ENCODE data around the gene RNLS. TPM values are rescaled to one million over a fixed set of nuclear protein-coding genes. Genes with fewer than 3 reads are reported as not detected.

The RNLS gene
- total RNA-seq: 2.4 TPM

DNA sequence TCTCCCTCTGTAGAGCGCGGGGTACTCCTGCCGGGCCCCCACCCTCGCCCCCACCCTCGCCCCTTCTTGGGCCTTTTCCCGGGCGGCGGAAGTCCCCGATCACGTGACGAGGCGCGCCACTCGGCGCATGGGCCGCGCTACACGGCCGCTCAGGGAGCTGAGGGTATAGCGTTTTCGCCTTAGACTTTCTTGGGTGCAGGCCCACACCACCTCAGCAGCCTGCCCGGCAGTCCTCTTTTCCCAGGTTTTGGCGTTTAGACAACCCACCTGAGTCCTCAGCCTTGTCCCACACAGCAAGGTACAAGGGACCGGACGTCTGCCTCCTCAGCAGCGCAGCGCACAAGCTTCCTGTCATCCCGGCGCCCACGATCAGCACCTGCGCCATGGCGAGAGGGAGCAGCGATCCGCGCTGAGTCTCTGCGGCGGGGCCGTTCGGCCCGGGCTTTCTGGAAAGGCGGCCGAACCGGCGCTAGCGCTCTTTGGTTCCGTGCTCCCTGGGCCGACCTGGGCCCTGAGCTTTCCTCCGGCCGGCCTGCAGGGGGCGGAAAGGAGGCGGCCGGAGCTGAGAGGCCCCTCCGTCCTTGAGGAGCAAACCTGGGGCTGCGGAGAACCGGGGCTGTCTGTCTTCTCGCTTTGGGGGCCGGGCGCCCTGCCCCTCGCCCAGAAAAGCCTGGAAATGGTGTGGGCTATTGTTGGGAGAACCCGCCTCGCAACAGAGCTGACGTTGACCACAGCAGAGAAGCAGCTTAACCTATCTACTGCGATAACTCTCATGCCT, at the start of gene RNLS:
Gene RNLS, minus strand, starts transcription at position 513 of the 778 bp plus-strand sequence.
- Histone ChIP-seq H3K4me3 (ENCODE audit: low read length) (peak within 1 kb of the TSS; percentile 68), H3K9me3 (ENCODE audit: low read depth, low read length) (no peaks in the 10 kb centered on the region), H3K27me3 (ENCODE audit: insufficient read depth, low read length) (no peaks in the 10 kb centered on the region), H3K4me1 (ENCODE audit: insufficient read depth, low read length) (peaks cover 6% of the 10 kb centered on the region)

DNA sequence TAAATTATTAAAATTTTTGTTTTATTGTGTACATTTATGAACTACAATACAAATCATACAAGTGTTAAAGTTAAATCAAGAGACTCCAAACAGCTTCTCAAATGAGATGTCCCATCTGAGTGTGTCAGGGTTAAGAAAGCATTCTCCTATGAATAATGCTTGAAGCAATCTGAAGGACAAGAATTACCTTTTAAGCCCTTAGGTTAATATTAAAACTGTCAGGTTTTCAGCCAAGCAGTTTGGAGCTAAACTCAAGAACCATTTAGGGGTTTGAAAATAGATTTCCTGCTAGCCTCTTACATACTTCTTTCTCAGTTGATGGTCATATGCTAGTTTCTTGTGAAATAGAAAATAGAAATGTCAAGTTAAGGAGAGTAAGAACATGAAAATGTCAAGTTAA, 41.7 kb upstream of the RNLS start:
- H3K4me3 ChIP-seq (ENCODE audit: low read length): no peak overlapping the region
- H3K27me3 ChIP-seq (ENCODE audit: insufficient read depth, low read length): no peaks in the 10 kb centered on the region
- no peaks in the 10 kb centered on the region for H3K9me3 ChIP-seq (ENCODE audit: low read depth, low read length)
- no peaks in the 10 kb centered on the region for H3K4me1 ChIP-seq (ENCODE audit: insufficient read depth, low read length)

DNA sequence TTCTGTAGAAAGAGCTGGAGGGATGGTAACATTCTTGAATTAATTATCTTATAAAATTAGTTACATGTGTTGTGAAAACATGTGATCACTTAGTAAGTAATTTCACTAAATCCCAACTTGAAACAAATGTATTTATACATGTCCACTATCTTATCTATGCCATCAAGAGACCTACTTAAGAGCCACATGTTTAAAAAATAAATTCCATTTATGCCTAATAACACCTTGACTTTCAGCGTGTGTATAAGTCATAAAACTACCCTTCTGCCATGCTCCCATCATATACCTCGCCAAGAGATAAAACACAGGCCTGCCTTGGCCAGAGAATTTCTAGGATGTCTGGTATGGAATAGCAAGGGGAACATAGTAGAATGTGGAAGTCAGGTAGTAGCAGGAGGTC, 40.7 kb upstream of the RNLS start:
- no peak overlapping the region for H3K4me3 ChIP-seq (ENCODE audit: low read length)
- H3K27me3 ChIP-seq (ENCODE audit: insufficient read depth, low read length): no peaks in the 10 kb centered on the region
- no peaks in the 10 kb centered on the region for H3K4me1 ChIP-seq (ENCODE audit: insufficient read depth, low read length)
- H3K9me3 ChIP-seq (ENCODE audit: low read depth, low read length): no peaks in the 10 kb centered on the region

DNA sequence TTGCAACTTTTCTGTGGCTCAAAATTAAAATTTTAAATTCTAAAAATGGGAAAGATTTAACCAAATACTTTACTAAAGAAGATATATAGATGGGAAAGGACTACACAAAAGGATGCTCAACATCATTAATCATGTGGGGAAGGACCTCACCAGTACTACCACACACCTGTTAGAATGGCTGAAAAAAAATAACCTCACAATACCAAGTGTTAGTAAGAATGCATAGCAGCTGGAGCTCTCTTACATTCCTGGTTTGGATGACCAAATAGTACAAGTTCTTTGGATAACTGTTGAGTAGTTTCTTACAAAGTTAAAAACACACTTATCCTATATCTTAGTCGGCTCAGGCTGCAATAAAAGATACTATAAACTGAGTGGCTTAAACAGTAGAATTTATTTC, 37.3 kb upstream of the RNLS start:
- Histone ChIP-seq H3K4me3 (ENCODE audit: low read length) (no peak overlapping the region), H3K9me3 (ENCODE audit: low read depth, low read length) (no peaks in the 10 kb centered on the region), H3K27me3 (ENCODE audit: insufficient read depth, low read length) (no peaks in the 10 kb centered on the region), H3K4me1 (ENCODE audit: insufficient read depth, low read length) (no peaks in the 10 kb centered on the region)

DNA sequence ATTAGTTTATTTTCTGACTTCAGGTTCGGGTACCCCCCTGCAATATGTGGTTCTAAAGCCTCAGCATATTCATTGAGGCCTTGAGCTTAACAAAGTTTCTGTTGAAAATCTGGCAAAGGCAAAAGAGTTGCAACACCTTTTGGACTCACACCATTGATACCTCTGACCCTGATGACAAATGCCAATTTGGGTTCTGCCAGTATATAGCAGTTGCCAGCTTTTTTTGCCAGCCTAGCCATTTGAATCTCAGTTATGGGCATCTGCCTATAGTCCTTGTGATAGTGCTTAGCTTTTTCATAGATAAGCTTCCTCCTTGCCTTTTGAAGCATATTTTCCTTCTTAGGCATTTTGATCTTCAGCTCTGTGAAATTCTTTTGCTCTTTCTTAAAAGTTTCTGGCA, 35.4 kb upstream of the RNLS start:
- H3K9me3 ChIP-seq (ENCODE audit: low read depth, low read length): no peaks in the 10 kb centered on the region

DNA sequence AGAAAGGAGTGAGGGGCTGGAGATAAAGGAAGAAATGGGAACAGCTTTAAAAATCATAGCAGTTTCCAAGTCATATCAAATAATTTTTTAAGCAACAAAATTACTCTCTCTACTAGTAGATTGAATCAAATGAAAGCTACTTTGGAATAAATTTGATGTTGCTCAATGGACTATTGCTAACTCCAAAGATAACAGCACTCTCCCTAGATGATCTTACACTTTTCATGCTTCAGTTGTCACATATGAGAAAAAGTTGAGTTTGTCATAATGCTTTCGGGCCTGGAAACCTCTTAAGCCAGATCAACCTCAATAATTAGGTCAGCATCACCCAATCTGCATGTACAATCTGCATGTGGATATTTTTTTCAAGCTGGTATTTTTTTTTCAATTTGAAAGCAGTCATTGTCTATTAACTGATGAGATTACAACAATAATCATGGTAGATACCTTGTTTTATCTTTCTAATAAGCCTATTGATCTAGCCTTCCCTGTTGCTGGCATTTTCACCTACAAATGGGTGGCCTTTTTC, 34.7 kb upstream of the RNLS start:
- Histone ChIP-seq H3K4me3 (ENCODE audit: low read length) (no peak overlapping the region), H3K4me1 (ENCODE audit: insufficient read depth, low read length) (no peaks in the 10 kb centered on the region), H3K27me3 (ENCODE audit: insufficient read depth, low read length) (no peaks in the 10 kb centered on the region), H3K9me3 (ENCODE audit: low read depth, low read length) (no peaks in the 10 kb centered on the region)

More for the DNA sequence above, 35.4 kb upstream of the RNLS start:
- Histone ChIP-seq H3K27me3 (ENCODE audit: insufficient read depth, low read length) (no peaks in the 10 kb centered on the region), H3K4me3 (ENCODE audit: low read length) (no peak overlapping the region), H3K4me1 (ENCODE audit: insufficient read depth, low read length) (no peaks in the 10 kb centered on the region)

DNA sequence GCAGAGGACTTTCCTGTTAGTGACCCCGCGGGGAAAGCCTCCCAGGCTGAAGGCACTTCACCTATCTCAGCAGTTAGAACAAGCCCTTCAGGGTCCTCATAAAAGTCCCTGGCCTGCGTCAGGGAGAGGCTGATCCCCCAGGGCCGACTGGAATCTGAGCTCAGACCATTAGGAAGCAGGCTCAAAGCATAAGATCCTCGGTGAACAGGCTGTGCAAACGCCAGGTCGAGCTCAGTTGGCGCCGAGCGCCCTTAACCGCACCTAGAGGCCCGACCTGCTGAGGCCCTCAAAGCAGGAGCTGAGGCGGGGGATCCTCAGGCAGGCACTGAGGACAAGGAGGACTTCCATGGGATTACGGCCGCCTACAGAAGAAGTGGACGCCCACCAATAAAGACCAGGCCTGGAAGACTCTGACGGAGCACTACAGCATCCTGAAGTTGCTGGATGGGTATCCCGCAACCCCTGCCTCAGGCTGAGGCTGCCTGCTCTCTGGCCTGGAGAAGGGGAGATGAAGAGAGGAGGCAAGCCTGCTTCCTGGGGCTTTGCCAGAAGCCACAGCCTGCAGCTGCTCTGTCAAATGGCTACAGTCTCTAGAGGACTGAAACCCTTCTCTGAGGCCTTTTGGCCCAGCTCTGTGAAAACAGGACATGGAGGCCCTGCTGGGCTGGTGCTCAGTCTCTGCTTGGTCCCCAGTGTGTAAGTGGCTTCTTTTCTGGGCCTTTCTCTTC, 33.3 kb upstream of the RNLS start:
- Histone ChIP-seq H3K4me1 (ENCODE audit: insufficient read depth, low read length) (no peaks in the 10 kb centered on the region), H3K9me3 (ENCODE audit: low read depth, low read length) (no peaks in the 10 kb centered on the region), H3K4me3 (ENCODE audit: low read length) (no peak overlapping the region), H3K27me3 (ENCODE audit: insufficient read depth, low read length) (no peaks in the 10 kb centered on the region)

DNA sequence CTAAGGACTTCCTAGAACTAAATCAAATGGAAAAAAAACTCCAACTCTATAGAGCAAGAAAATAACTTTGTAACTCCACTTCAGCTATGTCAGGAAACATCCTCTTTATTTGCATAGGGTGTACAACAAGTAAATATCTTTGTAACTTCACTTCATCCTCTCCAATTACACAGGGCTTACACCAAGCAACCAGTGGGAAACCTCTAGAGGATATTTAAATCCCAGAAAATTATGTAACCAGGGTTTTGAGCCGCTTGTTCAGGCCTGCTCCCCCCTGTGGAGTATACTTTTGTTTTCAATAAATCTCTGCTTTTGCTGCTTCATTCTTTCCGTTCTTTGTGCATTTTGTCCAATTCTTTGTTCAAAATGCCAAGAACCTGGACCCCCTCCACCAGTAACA, 25.7 kb upstream of the RNLS start:
- H3K9me3 ChIP-seq (ENCODE audit: low read depth, low read length): no peaks in the 10 kb centered on the region
- H3K4me1 ChIP-seq (ENCODE audit: insufficient read depth, low read length): no peaks in the 10 kb centered on the region
- H3K4me3 ChIP-seq (ENCODE audit: low read length): no peak overlapping the region
- H3K27me3 ChIP-seq (ENCODE audit: insufficient read depth, low read length): no peaks in the 10 kb centered on the region

DNA sequence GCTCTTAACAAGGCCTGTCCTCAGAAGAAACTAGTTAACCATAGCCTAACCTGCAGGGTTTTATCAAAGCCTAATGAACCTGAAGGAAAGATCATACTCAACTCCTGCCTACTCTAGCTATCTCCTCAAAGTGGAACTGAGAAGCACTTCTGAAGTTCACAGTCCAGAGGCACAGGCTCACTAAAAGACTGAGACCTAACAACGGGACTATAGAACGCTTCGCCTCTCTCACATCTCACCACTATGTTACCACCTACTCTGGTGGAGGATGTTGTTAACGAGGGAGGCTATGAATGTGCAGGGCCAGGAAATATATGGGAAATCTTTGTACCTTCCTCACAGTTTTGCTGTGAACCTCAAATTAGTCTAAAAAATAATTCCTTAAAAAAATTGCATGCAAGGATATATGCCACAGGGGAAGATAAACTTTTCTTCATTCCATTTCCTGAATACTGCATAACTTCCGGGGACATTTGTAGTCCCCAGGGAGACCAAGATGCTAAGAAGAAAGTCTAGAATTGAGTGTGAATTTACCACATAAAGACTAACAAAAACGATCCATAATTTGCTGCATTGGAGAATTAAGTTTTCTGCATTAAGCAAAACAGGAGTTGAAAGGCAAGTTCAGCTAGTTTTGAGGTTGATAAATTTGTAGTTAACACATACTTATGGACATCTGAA, 25.1 kb upstream of the RNLS start:
- Histone ChIP-seq H3K4me3 (ENCODE audit: low read length) (no peak overlapping the region), H3K4me1 (ENCODE audit: insufficient read depth, low read length) (no peaks in the 10 kb centered on the region), H3K9me3 (ENCODE audit: low read depth, low read length) (no peaks in the 10 kb centered on the region), H3K27me3 (ENCODE audit: insufficient read depth, low read length) (no peaks in the 10 kb centered on the region)

DNA sequence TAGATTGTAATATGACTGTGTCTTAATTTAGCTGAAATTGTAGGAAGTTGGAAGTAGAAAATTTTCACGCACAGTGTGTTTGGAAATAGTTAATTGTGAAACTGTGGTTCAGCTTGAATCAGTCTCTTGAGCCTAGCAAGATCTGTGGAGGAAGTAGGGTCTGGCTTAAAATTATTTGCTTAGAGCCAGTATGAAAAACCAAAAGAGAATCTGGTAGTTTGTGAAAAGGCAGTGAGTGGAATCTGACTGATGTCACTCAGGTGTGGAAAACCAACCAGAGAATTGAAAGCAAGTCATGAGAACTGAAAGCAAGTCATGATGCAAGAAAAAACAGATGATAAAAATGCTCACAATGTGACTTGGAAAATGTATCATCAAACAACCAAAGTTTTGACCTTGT, 14.9 kb upstream of the RNLS start:
- no peak overlapping the region for H3K4me3 ChIP-seq (ENCODE audit: low read length)
- H3K27me3 ChIP-seq (ENCODE audit: insufficient read depth, low read length): no peaks in the 10 kb centered on the region
- H3K4me1 ChIP-seq (ENCODE audit: insufficient read depth, low read length): peaks cover 11% of the 10 kb centered on the region
- no peaks in the 10 kb centered on the region for H3K9me3 ChIP-seq (ENCODE audit: low read depth, low read length)

DNA sequence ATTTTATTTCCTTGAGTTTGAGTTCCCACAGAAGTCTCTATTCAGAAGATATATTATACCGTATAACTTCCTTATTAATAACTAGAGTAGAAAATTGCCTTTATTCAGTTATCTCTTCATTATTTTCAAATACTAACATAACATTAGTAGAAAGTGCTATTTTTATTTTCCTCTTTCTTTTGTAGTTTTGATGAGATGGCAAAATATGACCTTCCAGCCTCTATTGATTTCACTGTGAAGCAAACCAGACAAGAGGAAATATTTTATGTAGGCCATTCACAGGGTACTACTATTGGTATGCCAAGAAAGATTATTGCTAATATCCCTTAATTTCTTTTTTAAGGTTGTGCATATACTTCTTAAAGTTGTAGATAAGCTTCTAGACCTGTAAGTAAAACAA, 11.4 kb upstream of the RNLS start:
- H3K9me3 ChIP-seq (ENCODE audit: low read depth, low read length): no peaks in the 10 kb centered on the region
- peaks cover 11% of the 10 kb centered on the region for H3K4me1 ChIP-seq (ENCODE audit: insufficient read depth, low read length)
- no peak overlapping the region for H3K4me3 ChIP-seq (ENCODE audit: low read length)
- H3K27me3 ChIP-seq (ENCODE audit: insufficient read depth, low read length): no peaks in the 10 kb centered on the region

DNA sequence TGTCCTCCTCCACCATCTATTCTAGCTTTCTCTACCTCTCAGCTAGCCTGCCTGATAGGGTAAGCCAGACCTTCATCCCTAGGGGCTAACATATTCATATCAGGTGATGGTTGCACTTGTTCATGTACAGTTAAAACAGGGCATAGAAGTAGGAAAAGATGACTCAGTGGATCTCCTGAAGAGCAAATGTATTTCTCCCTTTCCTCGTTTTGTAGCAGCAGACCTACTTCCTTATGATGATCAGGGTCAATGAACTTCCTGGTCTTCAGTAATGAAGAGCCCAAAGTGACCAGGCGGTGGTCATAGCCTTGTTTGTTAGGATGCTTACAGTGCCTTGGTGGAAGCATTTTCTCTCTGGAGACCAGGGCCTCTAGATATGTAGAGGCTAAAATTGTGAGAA, 9.8 kb upstream of the RNLS start:
- H3K9me3 ChIP-seq (ENCODE audit: low read depth, low read length): no peaks in the 10 kb centered on the region
- peaks cover 4% of the 10 kb centered on the region for H3K4me1 ChIP-seq (ENCODE audit: insufficient read depth, low read length)

DNA sequence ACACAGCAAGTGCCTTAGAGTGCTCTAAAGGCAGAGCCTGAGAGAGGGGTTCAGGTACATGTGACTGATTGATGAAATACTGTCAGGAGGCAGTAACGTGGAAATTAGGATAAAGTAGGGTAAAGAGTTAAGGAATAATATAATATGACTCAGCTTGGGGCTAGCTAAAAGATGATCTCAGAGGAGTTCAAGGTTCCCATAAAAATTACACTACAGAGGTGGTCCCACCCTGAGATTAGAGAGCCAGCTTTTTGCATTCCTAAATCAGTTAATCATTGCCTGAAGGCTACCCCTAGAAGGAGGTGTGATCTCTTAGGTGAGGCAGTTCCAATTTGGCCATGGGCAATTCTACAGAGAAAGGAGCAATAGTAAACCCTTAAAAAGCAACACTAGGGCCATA, 9.3 kb upstream of the RNLS start:
- no peak overlapping the region for H3K4me3 ChIP-seq (ENCODE audit: low read length)
- H3K27me3 ChIP-seq (ENCODE audit: insufficient read depth, low read length): no peaks in the 10 kb centered on the region
- no peaks in the 10 kb centered on the region for H3K9me3 ChIP-seq (ENCODE audit: low read depth, low read length)
- peaks cover 3% of the 10 kb centered on the region for H3K4me1 ChIP-seq (ENCODE audit: insufficient read depth, low read length)

More for the DNA sequence above, 9.8 kb upstream of the RNLS start:
- H3K4me3 ChIP-seq (ENCODE audit: low read length): no peak overlapping the region
- H3K27me3 ChIP-seq (ENCODE audit: insufficient read depth, low read length): no peaks in the 10 kb centered on the region

DNA sequence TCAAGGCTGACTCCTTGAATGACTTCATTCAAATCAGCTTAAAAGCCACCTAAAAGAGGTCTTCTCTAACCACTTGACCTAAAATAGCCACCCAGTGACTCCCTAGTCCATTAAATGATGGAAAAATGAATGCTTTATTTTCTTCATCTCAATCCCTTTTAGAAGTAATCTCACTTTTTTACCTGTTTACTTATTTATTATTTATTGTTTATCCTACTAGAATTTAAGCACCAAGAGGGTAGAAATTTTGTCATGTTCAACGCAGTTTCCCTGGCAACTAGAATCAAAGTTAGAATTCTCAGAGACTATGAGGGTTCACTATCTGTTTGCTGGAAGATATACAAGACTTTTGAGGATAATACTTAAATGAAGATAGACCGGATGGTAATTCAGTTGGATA, 3.3 kb upstream of the RNLS start, which contains the start of gene LIPJ:
Gene LIPJ, plus strand, starts transcription at position 301 of the 400 bp plus-strand sequence. CDS start 3,926 bp downstream, outside the sequence.
- H3K9me3 ChIP-seq (ENCODE audit: low read depth, low read length): no peaks in the 10 kb centered on the region
- H3K4me1 ChIP-seq (ENCODE audit: insufficient read depth, low read length): peaks cover 6% of the 10 kb centered on the region
- H3K4me3 ChIP-seq (ENCODE audit: low read length): no peak within 1 kb of the TSS
- no peaks in the 10 kb centered on the region for H3K27me3 ChIP-seq (ENCODE audit: insufficient read depth, low read length)

DNA sequence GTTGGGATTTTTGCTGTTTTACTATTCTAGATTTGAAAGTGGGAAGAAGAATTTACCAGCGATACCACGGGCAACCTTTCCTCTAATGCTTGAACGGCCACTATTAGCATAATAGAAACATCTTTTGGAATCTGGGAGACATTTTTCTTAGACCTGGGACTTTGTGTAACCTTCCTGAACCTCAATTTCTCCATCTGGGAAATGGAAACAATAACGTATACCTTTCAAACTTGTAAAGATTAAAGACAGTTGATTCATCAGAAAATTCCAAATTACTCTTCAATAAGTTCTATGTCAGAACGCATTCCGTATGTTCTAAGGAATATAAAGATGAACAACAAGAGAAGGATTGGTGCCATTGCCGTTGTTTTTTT, 453 bp upstream of the RNLS start:
- Histone ChIP-seq H3K27me3 (ENCODE audit: insufficient read depth, low read length) (no peaks in the 10 kb centered on the region), H3K9me3 (ENCODE audit: low read depth, low read length) (no peaks in the 10 kb centered on the region), H3K4me1 (ENCODE audit: insufficient read depth, low read length) (peaks cover 6% of the 10 kb centered on the region), H3K4me3 (ENCODE audit: low read length) (peak overlapping the region; percentile 68)
